Stimulated activated naive CD8-positive, alpha-beta T cell treated with anti-CD3 and anti-CD28 coated beads, Interleukin-15, Interleukin-2, amounts not matched to agents 100 U/mL and 50 U/mL, for 24 hours (primary cell): ENCODE results near the gene SORCS3.

Experiments
- ATAC-seq: fragments of 150-1000 bp; cut with Tn5 transposase; one replicate; pipeline ENCODE4 v1.10.0; 2021
- DNase-seq: peaks from one replicate; pipeline ENCODE4 v3.0.0; 2021

Gene SORCS3

GRCh38 chr10:105112862-105113261 lies 471.8 kb downstream of the SORCS3 start:
- DNase-seq = no peak
- no peak for ATAC-seq

GRCh38 chr10:105113666-105114065 lies 472.6 kb downstream of the SORCS3 start:
- ATAC-seq (no peak), DNase-seq (no peak)

- DNase-seq (no peak), ATAC-seq (no peak)
Measured at GRCh38 chr10:105121743-105122142, 480.7 kb downstream of the SORCS3 start.

GRCh38 chr10:105128111-105128510 lies 487.0 kb downstream of the SORCS3 start:
- DNase-seq (no peak), ATAC-seq (no peak)

- no peak for ATAC-seq
- DNase-seq = no peak
Measured at GRCh38 chr10:105138358-105138757, 497.3 kb downstream of the SORCS3 start.

GRCh38 chr10:105139363-105139896 lies 498.3 kb downstream of the SORCS3 start:
- no peak for DNase-seq
- no peak for ATAC-seq

GRCh38 chr10:105140600-105140999 lies 499.5 kb downstream of the SORCS3 start:
- no peak for ATAC-seq
- no peak for DNase-seq

- DNase-seq (no peak), ATAC-seq (no peak)
Measured at GRCh38 chr10:105145711-105146110, 504.6 kb downstream of the SORCS3 start.

GRCh38 chr10:105146436-105146835 lies 505.3 kb downstream of the SORCS3 start:
- DNase-seq (no peak), ATAC-seq (no peak)

- DNase-seq = no peak
- no peak for ATAC-seq
Measured at GRCh38 chr10:105148456-105148855, 507.4 kb downstream of the SORCS3 start.

- DNase-seq (no peak), ATAC-seq (no peak)
Measured at GRCh38 chr10:105148921-105149320, 507.8 kb downstream of the SORCS3 start.

GRCh38 chr10:105149371-105149891 lies 508.3 kb downstream of the SORCS3 start:
- ATAC-seq (no peak), DNase-seq (no peak)

- ATAC-seq (no peak), DNase-seq (no peak)
Measured at GRCh38 chr10:105150259-105150880, 509.3 kb downstream of the SORCS3 start.

- no peak for ATAC-seq
- no peak for DNase-seq
Measured at GRCh38 chr10:105154736-105155135, 513.6 kb downstream of the SORCS3 start.

GRCh38 chr10:105159268-105159667 lies 518.2 kb downstream of the SORCS3 start:
- ATAC-seq (no peak), DNase-seq (no peak)

- DNase-seq (no peak), ATAC-seq (no peak)
Measured at GRCh38 chr10:105161149-105161548, 520.1 kb downstream of the SORCS3 start.

GRCh38 chr10:105161767-105162166 lies 520.7 kb downstream of the SORCS3 start:
- ATAC-seq = no peak

GRCh38 chr10:105170521-105170920 lies 529.4 kb downstream of the SORCS3 start:
- ATAC-seq (no peak), DNase-seq (no peak)

More at GRCh38 chr10:105161767-105162166, 520.7 kb downstream of the SORCS3 start:
- DNase-seq = no peak

GRCh38 chr10:105171945-105172344 lies 530.9 kb downstream of the SORCS3 start:
- ATAC-seq (no peak), DNase-seq (no peak)

- no peak for ATAC-seq
- DNase-seq = no peak
Measured at GRCh38 chr10:105181626-105182025, 540.5 kb downstream of the SORCS3 start.

GRCh38 chr10:105183536-105183935 lies 542.4 kb downstream of the SORCS3 start:
- DNase-seq (no peak), ATAC-seq (no peak)

GRCh38 chr10:105185161-105185560 lies 544.1 kb downstream of the SORCS3 start:
- no peak for ATAC-seq
- no peak for DNase-seq

- no peak for DNase-seq
- no peak for ATAC-seq
Measured at GRCh38 chr10:105187243-105187642, 546.2 kb downstream of the SORCS3 start.
